PC-9 (cell line): ENCODE results near the gene FUNDC2.

Experiments used
- CTCF ChIP-seq: fragments of 200-600 bp; sonication (generic); conservative IDR thresholded peaks from 2 replicates; pipeline ENCODE4 v1.6.1; 2017; ENCODE audit warnings: mixed run types, antibody characterized with exemption, mild to moderate bottlenecking, moderate library complexity
- EZH2 ChIP-seq: fragments of 200-600 bp; sonication (generic); IDR thresholded peaks from 2 replicates; pipeline ENCODE4 v1.8.0; 2017; ENCODE audit warnings: antibody characterized with exemption, low read depth

- no peak for TF ChIP-seq CTCF
- TF ChIP-seq EZH2 = no peak
These were observed 37.9 kb upstream of the FUNDC2 start for GRCh38 chrX:154988719-154989118.
